ENCODE results near the gene SDHAF2.
"Not testable (repeated sequence)": the region's sequence is repeated elsewhere in the genome, so short reads cannot be mapped to it uniquely, and the experiment has no call there.

The SDHAF2 gene

GRCh38 chr11:61479360-61480058, 49.6 kb downstream of the SDHAF2 start:
- DNase-seq, result not testable (repeated sequence)

GRCh38 chr11:61480261-61480993, 50.5 kb downstream of the SDHAF2 start:
- DNase-seq, result no peak

- peak; percentile 83 for DNase-seq
Observed at GRCh38 chr11:61480994-61481335, 51.0 kb downstream of the SDHAF2 start.

GRCh38 chr11:61481806-61482205, 51.9 kb downstream of the SDHAF2 start:
- no peak for DNase-seq

- peak; percentile 46 for DNase-seq
Observed at GRCh38 chr11:61482513-61482912, 52.6 kb downstream of the SDHAF2 start.

GRCh38 chr11:61484541-61484940, 54.6 kb downstream of the SDHAF2 start:
- DNase-seq, result no peak

GRCh38 chr11:61485080-61485479, 55.2 kb downstream of the SDHAF2 start:
- no peak for DNase-seq

GRCh38 chr11:61486011-61486620, 56.2 kb downstream of the SDHAF2 start:
- no peak for DNase-seq

GRCh38 chr11:61486779-61487178, 56.9 kb downstream of the SDHAF2 start:
- no peak for DNase-seq

- DNase-seq, result no peak
Observed at GRCh38 chr11:61487342-61488025, 57.6 kb downstream of the SDHAF2 start.

- peak; percentile 97 for DNase-seq
Observed at GRCh38 chr11:61488651-61489291, 58.8 kb downstream of the SDHAF2 start.

- peak; percentile 87 for DNase-seq
Observed at GRCh38 chr11:61489833-61490721, 60.2 kb downstream of the SDHAF2 start.

- no peak for DNase-seq
Observed at GRCh38 chr11:61491736-61492395, 61.9 kb downstream of the SDHAF2 start.

GRCh38 chr11:61494381-61494961, 64.5 kb downstream of the SDHAF2 start:
- no peak for DNase-seq

GRCh38 chr11:61495801-61496601, 66.1 kb downstream of the SDHAF2 start:
- DNase-seq, result peak; percentile 88

Measured in NCI-H510A treated with DMSO at 0.1 percent for 48 hours (cell line).